RWPE2 (cell line): Measurements from ENCODE around the gene ALDH4A1.
"Not testable (repeated sequence)": the region's sequence is repeated elsewhere in the genome, so short reads cannot be mapped to it uniquely, and the experiment has no call there.

ENCODE experiments used
- ATAC-seq: fragments of 200-7000 bp; cut with Tn5 transposase; 3 replicates; pipeline ENCODE4 v1.9.1; 2021; ENCODE audit warnings: low read depth
- DNase-seq: peaks from one replicate; pipeline ENCODE4 v3.0.0-alpha.2; 2020; ENCODE audit warnings: low spot score
- H3K27ac ChIP-seq: fragments of 450-650 bp; 2 replicates; pipeline ENCODE4 v1.5.1; 2017; ENCODE audit warnings: mild to moderate bottlenecking; ENCODE audit not compliant: poor library complexity, severe bottlenecking
- H3K27me3 ChIP-seq: fragments of 250-450 bp; sonication (Bioruptor Pico); 2 replicates; pipeline ENCODE4 v1.5.1; 2021; ENCODE audit warnings: mild to moderate bottlenecking, moderate library complexity; ENCODE audit not compliant: insufficient read depth, poor library complexity, severe bottlenecking
- H3K36me3 ChIP-seq: fragments of 250-450 bp; sonication (Bioruptor Pico); 2 replicates; pipeline ENCODE4 v1.5.1; 2020; ENCODE audit warnings: low read depth, mild to moderate bottlenecking, moderate library complexity
- H3K4me1 ChIP-seq: fragments of 250-450 bp; sonication (Bioruptor Pico); 2 replicates; pipeline ENCODE4 v1.5.1; 2021; ENCODE audit warnings: mild to moderate bottlenecking, moderate library complexity; ENCODE audit not compliant: insufficient read depth, poor library complexity, severe bottlenecking
- H3K4me3 ChIP-seq: fragments of 250-450 bp; sonication (Bioruptor Pico); 2 replicates; pipeline ENCODE4 v1.5.1; 2021; ENCODE audit warnings: mild to moderate bottlenecking, moderate library complexity; ENCODE audit not compliant: severe bottlenecking
- H3K9me3 ChIP-seq: fragments of 250-450 bp; sonication (Bioruptor Pico); 2 replicates; pipeline ENCODE4 v1.5.1; 2021; ENCODE audit warnings: mild to moderate bottlenecking, moderate library complexity; ENCODE audit not compliant: severe bottlenecking
- TF ChIP-seq, protein P1 (sequence below): fragments of 450-650 bp; IDR thresholded peaks from one replicate; pipeline ENCODE4 v1.5.1; 2017; ENCODE audit warnings: mild to moderate bottlenecking, moderate library complexity; ENCODE audit not compliant: poor library complexity, severe bottlenecking

ALDH4A1 gene

DNA sequence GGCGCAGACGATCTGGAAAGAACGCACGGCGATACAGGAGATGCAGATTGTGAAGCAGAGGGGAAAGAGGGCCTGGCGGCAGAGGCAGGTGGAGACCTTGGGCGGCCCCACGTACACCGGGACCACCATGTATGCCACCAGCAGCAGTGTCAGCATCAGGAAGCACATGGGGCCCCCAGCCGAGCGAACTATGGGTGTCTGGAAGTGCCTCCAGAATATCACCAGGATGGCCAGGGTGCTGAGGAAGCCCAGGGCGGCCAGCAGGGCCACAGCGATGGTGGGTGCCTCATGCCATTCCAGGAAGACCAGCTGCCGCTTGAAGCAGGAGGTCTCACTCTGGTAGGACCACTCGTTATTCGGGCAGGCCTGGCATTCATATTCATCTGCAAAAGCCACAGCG lies 62.2 kb downstream of the ALDH4A1 start:
- no peak overlapping the region for H3K27ac ChIP-seq
- H3K27me3 ChIP-seq = peaks cover 11% of the 10 kb centered on the region
- DNase-seq (no peak), ATAC-seq (no peak)
- no peak overlapping the region for H3K4me3 ChIP-seq
- TF ChIP-seq, protein P1, sequence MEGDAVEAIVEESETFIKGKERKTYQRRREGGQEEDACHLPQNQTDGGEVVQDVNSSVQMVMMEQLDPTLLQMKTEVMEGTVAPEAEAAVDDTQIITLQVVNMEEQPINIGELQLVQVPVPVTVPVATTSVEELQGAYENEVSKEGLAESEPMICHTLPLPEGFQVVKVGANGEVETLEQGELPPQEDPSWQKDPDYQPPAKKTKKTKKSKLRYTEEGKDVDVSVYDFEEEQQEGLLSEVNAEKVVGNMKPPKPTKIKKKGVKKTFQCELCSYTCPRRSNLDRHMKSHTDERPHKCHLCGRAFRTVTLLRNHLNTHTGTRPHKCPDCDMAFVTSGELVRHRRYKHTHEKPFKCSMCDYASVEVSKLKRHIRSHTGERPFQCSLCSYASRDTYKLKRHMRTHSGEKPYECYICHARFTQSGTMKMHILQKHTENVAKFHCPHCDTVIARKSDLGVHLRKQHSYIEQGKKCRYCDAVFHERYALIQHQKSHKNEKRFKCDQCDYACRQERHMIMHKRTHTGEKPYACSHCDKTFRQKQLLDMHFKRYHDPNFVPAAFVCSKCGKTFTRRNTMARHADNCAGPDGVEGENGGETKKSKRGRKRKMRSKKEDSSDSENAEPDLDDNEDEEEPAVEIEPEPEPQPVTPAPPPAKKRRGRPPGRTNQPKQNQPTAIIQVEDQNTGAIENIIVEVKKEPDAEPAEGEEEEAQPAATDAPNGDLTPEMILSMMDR = no peak
- H3K9me3 ChIP-seq = no peaks in the 10 kb centered on the region
- no peaks in the 10 kb centered on the region for H3K36me3 ChIP-seq
- no peaks in the 10 kb centered on the region for H3K4me1 ChIP-seq

DNA sequence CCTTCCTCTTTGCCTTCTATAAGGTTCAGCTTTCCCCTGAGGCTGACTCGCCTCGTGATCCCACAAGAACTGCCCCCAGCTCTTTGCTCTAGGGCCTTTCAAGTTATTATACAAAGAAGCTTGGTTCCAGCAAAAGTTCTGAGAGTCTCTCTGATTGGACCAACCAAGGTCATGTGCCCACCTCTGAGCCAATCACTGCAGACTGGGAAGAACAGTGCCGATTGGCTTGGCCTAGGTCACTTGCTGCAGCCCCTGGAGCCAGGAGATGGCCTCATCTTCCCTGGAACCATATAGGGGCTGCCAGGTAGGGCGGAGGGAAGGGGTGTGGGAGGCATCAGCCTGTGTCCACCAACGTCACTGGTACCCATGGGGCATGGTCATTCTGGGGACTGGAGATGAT lies 65.7 kb downstream of the ALDH4A1 start:
- Histone ChIP-seq H3K36me3 (no peaks in the 10 kb centered on the region), H3K27me3 (peaks cover 15% of the 10 kb centered on the region), H3K9me3 (no peaks in the 10 kb centered on the region), H3K4me1 (no peaks in the 10 kb centered on the region), H3K27ac (no peak overlapping the region), H3K4me3 (no peak overlapping the region)
- ATAC-seq = no peak
- TF ChIP-seq, protein P1 = no peak
- DNase-seq = no peak

DNA sequence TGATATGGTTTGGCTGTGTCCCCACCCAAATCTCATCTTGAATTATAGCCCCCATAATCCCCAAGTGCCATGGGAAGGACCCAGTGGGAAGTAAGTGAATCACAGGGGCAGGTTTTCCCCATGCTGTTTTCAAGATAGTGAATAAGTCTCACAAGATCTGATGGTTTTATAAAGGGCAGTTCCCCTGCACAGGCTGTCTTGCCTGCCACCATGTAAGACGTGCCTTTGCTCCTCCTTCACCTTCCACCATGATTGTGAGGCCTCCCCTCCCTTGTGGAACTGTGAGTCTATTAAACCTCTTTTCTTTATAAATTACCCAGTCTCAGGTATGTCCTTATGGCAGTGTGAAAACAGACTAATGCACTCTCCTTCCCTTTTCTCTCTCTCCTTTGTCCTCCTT lies 70.0 kb downstream of the ALDH4A1 start:
- not testable (repeated sequence) for H3K4me1 ChIP-seq, H3K9me3 ChIP-seq, H3K4me3 ChIP-seq, H3K27ac ChIP-seq, DNase-seq, ATAC-seq, H3K36me3 ChIP-seq
- H3K27me3 ChIP-seq = peaks cover 15% of the 10 kb centered on the region

DNA sequence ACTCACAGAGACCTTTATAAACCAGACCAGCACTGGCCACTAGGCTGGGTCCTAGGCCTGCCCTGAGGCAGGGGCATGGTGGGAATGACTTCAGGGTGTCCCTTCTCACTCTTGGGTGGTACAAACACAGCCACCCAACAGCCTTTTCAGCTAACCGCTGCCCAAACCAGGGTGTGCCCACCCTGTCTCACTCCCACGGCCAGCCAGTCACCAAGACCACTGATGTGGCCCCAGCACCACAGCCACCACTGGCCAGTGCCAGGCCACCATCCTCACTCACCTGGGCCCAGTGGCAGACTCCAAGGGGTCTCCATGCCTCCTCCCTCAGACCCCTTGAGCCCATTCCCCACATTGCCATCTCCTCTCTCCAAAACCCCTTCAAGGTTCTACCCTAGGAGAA lies 70.7 kb downstream of the ALDH4A1 start:
- TF ChIP-seq, protein P1 = no peak
- no peak for ATAC-seq
- DNase-seq = no peak
- Histone ChIP-seq H3K4me3 (no peak overlapping the region), H3K4me1 (no peaks in the 10 kb centered on the region), H3K27ac (no peak overlapping the region), H3K36me3 (no peaks in the 10 kb centered on the region), H3K27me3 (peaks cover 15% of the 10 kb centered on the region), H3K9me3 (no peaks in the 10 kb centered on the region)

DNA sequence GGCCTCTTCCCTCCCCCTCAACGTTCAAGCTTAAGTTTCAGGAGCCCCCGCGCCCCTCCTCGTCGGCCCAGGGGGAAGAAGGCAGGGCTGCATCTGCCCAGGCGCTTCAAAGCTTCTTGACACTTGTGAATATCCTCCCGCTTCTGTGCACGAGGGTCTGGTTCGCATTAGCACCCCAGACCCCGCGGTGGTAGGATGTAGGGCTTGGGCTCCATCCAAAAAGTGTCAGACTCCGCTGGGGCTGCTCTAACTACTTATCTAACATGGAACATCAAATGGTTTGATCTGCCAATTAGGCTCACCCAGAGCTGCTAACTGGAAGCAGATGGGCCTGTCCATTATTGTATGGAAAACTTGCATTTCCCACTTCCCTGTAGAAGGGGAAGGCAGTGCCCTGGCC lies 71.8 kb downstream of the ALDH4A1 start:
- ATAC-seq (no peak), DNase-seq (no peak)
- peaks cover 12% of the 10 kb centered on the region for H3K27me3 ChIP-seq
- TF ChIP-seq, protein P1 = no peak
- no peak overlapping the region for H3K4me3 ChIP-seq
- H3K27ac ChIP-seq = no peak overlapping the region
- H3K9me3 ChIP-seq = no peaks in the 10 kb centered on the region
- no peaks in the 10 kb centered on the region for H3K4me1 ChIP-seq
- H3K36me3 ChIP-seq = no peaks in the 10 kb centered on the region
